ENCODE measurements around the gene KCTD10. TPM values are rescaled to one million over a fixed set of nuclear protein-coding genes. Genes with fewer than 3 reads are reported as not detected.

KCTD10 gene
- total RNA-seq, 4 donors from 2014 or later: 58.6 to 77.7 (median 67.2) TPM

GRCh38 chr12:109502332-109502731 lies 25.2 kb upstream of the KCTD10 start:
- H3K4me3 ChIP-seq: no peak overlapping the region
- no peaks in the 10 kb centered on the region for H3K27me3 ChIP-seq
- WGBS, 2 donors: 92 to 93% methylated on average over 5 of the region's 5 CpGs
- DNase-seq (ENCODE audit: low spot score in 2 of 2): no peak
- H3K36me3 ChIP-seq: peaks cover 2 to 100% (median 41%) of the 10 kb centered on the region in 3 donors
- TF ChIP-seq POLR2A (IDR thresholded peaks at IDR 0.05): no peak
- no peaks in the 10 kb centered on the region for H3K9me3 ChIP-seq
- no peak overlapping the region for H3K27ac ChIP-seq
- H3K4me1 ChIP-seq: no peaks in the 10 kb centered on the region

GRCh38 chr12:109501299-109501698 lies 24.2 kb upstream of the KCTD10 start:
- TF ChIP-seq CTCF (IDR thresholded peaks at IDR 0.05) (no peak), EP300 (IDR thresholded peaks at IDR 0.05) (no peak), POLR2A (IDR thresholded peaks at IDR 0.05) (no peak)
- H3K27me3 ChIP-seq: no peaks in the 10 kb centered on the region
- H3K36me3 ChIP-seq: peaks cover 2 to 98% (median 36%) of the 10 kb centered on the region in 3 donors
- WGBS, 2 donors: 85 to 94% methylated on average over 6 of the region's 6 CpGs
- H3K4me1 ChIP-seq: no peaks in the 10 kb centered on the region
- no peak overlapping the region for H3K27ac ChIP-seq
- DNase-seq (ENCODE audit: low spot score in 2 of 2): no peak
- H3K9me3 ChIP-seq: no peaks in the 10 kb centered on the region
- no peak overlapping the region for H3K4me3 ChIP-seq

- no peak overlapping the region for H3K27ac ChIP-seq
- no peak for TF ChIP-seq EP300 (IDR thresholded peaks at IDR 0.05)
- TF ChIP-seq CTCF (IDR thresholded peaks at IDR 0.05): no peak
- TF ChIP-seq POLR2A (IDR thresholded peaks at IDR 0.05): no peak
- H3K4me3 ChIP-seq: no peak overlapping the region
- DNase-seq (ENCODE audit: low spot score in 2 of 2): no peak
- no peaks in the 10 kb centered on the region for H3K4me1 ChIP-seq
- no peaks in the 10 kb centered on the region for H3K9me3 ChIP-seq
- 86 to 91% methylated on average over 9 of the region's 9 CpGs for WGBS, 2 donors
- H3K36me3 ChIP-seq: peaks cover 2 to 98% (median 39%) of the 10 kb centered on the region in 3 donors
- no peaks in the 10 kb centered on the region for H3K27me3 ChIP-seq
Measured at GRCh38 chr12:109500406-109501185, 23.5 kb upstream of the KCTD10 start.

GRCh38 chr12:109497675-109498074 lies 20.6 kb upstream of the KCTD10 start:
- TF ChIP-seq EP300 (IDR thresholded peaks at IDR 0.05) (no peak), POLR2A (IDR thresholded peaks at IDR 0.05) (no peak), CTCF (IDR thresholded peaks at IDR 0.05) (no peak)
- H3K9me3 ChIP-seq: no peaks in the 10 kb centered on the region
- H3K4me1 ChIP-seq: no peaks in the 10 kb centered on the region
- no peak for DNase-seq (ENCODE audit: low spot score in 2 of 2)
- 93 to 96% methylated on average over 7 of the region's 7 CpGs for WGBS, 2 donors
- H3K36me3 ChIP-seq: peaks cover 2 to 98% (median 32%) of the 10 kb centered on the region in 3 donors
- no peaks in the 10 kb centered on the region for H3K27me3 ChIP-seq
- no peak overlapping the region for H3K27ac ChIP-seq
- no peak overlapping the region for H3K4me3 ChIP-seq

- no peaks in the 10 kb centered on the region for H3K9me3 ChIP-seq
- peaks cover 7 to 98% (median 36%) of the 10 kb centered on the region in 3 donors for H3K36me3 ChIP-seq
- DNase-seq (ENCODE audit: low spot score in 2 of 2): no peak
- no peak overlapping the region for H3K27ac ChIP-seq
- H3K4me1 ChIP-seq: no peaks in the 10 kb centered on the region
- no peaks in the 10 kb centered on the region for H3K27me3 ChIP-seq
- H3K4me3 ChIP-seq: no peak overlapping the region
- TF ChIP-seq POLR2A (IDR thresholded peaks at IDR 0.05) (no peak), EP300 (IDR thresholded peaks at IDR 0.05) (no peak), CTCF (IDR thresholded peaks at IDR 0.05) (no peak)
Measured at GRCh38 chr12:109496306-109496705, 19.2 kb upstream of the KCTD10 start.
